ENCODE results near the gene BCL11A. TPM values are rescaled to one million over a fixed set of nuclear protein-coding genes. Genes with fewer than 3 reads are reported as not detected.

BCL11A gene
- total RNA-seq, 1 donor, result 11.2 TPM

GRCh38 chr2:60552851-60553494 is 481 bp downstream of the BCL11A start:
- Histone ChIP-seq H3K9me3 (ENCODE audit: low read depth, low read length) (no peaks in the 10 kb centered on the region), H3K4me1 (ENCODE audit: insufficient read depth, low read length) (peaks cover 67% of the 10 kb centered on the region), H3K4me3 (ENCODE audit: low read length) (peak overlapping the region; percentile 83), H3K27me3 (ENCODE audit: insufficient read depth, low read length) (peaks cover 19% of the 10 kb centered on the region)

GRCh38 chr2:60552078-60552850 is 1.2 kb downstream of the BCL11A start:
- peak overlapping the region; percentile 83 for H3K4me3 ChIP-seq (ENCODE audit: low read length)
- no peaks in the 10 kb centered on the region for H3K9me3 ChIP-seq (ENCODE audit: low read depth, low read length)
- H3K4me1 ChIP-seq (ENCODE audit: insufficient read depth, low read length), result peaks cover 68% of the 10 kb centered on the region
- peaks cover 16% of the 10 kb centered on the region for H3K27me3 ChIP-seq (ENCODE audit: insufficient read depth, low read length)

- Histone ChIP-seq H3K27me3 (ENCODE audit: insufficient read depth, low read length) (peaks cover 19% of the 10 kb centered on the region), H3K4me3 (ENCODE audit: low read length) (peak overlapping the region; percentile 83), H3K4me1 (ENCODE audit: insufficient read depth, low read length) (peaks cover 66% of the 10 kb centered on the region), H3K9me3 (ENCODE audit: low read depth, low read length) (no peaks in the 10 kb centered on the region)
Observed at GRCh38 chr2:60551240-60552077, 2.0 kb downstream of the BCL11A start.

DNA sequence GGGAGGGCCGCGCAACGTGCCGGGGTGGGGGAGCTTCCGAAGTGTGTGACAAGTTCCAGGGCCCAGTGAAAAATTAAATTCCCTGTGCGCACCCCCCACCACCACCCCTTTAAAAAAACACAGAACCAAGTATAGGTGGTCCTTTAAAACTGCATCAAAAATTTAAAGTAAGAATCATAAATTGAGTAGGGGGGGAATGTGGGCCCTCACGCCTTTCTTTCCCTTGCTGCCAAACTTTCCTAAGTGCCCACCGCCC is 2.5 kb downstream of the BCL11A start:
- peaks cover 19% of the 10 kb centered on the region for H3K27me3 ChIP-seq (ENCODE audit: insufficient read depth, low read length)

DNA sequence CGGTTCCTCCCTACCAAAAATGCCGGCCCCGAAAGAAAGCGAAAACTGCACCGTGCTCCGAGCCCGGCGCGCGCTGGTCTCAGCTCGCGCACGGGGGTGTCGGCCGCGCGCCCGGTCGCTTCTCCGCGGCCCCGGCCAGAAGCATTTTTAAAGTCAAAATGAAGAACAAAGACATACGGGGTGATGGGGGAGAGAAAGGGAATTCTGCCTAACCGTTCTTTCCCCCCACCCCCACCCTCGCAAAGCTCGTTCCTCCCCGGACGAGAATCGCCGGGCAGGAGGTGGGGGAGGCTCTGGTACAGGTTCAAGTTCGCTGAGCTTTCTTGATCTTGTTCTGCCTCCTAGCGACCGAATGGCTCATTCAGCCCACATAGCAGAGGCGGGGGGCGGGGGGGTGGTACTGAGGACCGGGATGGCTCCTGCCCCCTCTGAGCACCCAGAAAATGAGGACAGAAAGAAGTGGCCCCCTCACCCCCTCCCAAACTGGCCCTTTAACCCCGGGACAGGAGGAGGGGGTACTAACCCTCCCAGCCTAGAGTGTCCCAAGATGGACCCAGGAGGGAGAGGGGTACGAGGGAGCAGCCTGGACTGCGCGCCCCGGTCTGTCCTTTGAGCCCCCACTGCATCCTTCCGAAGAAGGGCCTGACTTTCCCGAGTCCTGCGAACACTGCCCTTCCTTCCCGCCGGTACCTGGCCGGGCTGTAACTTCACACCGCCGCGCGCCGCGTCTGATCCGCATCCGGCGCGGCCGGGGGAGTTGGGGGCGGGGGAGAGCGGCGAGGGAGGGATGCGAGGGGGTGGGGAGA is 3.1 kb downstream of the BCL11A start:
- Histone ChIP-seq H3K4me3 (ENCODE audit: low read length) (peak overlapping the region; percentile 79), H3K9me3 (ENCODE audit: low read depth, low read length) (no peaks in the 10 kb centered on the region), H3K4me1 (ENCODE audit: insufficient read depth, low read length) (peaks cover 64% of the 10 kb centered on the region), H3K27me3 (ENCODE audit: insufficient read depth, low read length) (peaks cover 21% of the 10 kb centered on the region)

More for the DNA sequence above, 2.5 kb downstream of the BCL11A start:
- Histone ChIP-seq H3K4me1 (ENCODE audit: insufficient read depth, low read length) (peaks cover 64% of the 10 kb centered on the region), H3K9me3 (ENCODE audit: low read depth, low read length) (no peaks in the 10 kb centered on the region), H3K4me3 (ENCODE audit: low read length) (peak overlapping the region; percentile 83)

GRCh38 chr2:60549928-60550177 is 3.6 kb downstream of the BCL11A start:
- H3K4me3 ChIP-seq (ENCODE audit: low read length), result peak overlapping the region; percentile 79
- H3K4me1 ChIP-seq (ENCODE audit: insufficient read depth, low read length), result peaks cover 66% of the 10 kb centered on the region
- no peaks in the 10 kb centered on the region for H3K9me3 ChIP-seq (ENCODE audit: low read depth, low read length)
- H3K27me3 ChIP-seq (ENCODE audit: insufficient read depth, low read length), result peaks cover 22% of the 10 kb centered on the region

DNA sequence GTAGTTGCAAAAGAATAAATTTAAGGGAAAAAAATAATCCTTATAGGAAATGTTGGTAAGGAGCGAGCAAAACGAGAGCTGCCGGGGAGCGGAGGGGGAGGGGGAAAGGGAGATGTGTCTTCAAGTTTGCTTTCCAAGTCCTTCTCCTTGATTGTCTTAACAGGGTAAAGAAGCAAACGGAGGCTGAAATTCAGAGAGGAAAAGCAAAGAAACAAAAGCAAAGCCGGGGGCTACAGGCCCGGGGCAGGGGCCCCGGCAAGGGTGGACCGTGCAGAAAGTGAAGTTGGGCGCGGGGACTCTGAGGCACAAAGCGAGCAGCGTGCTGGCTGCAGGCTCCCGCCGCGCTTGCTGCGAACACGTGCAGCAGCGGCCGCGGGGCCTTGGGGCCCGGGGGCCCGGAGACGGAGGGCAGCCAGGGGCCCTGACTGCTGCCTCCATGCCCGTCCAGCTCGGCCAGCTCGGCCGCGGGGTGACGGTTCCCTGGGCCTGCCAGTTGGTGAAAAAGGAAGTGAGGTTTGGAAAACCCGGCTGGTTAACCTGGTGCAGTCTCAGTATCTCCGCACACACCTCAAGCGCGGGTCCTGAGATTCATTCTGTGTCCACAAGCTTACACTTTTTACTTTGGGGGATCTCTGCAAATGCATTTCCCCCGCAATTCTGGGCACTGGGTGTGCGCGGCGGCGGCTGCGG is 4.1 kb downstream of the BCL11A start:
- Histone ChIP-seq H3K4me1 (ENCODE audit: insufficient read depth, low read length) (peaks cover 66% of the 10 kb centered on the region), H3K27me3 (ENCODE audit: insufficient read depth, low read length) (peaks cover 22% of the 10 kb centered on the region), H3K4me3 (ENCODE audit: low read length) (peak overlapping the region; percentile 79), H3K9me3 (ENCODE audit: low read depth, low read length) (no peaks in the 10 kb centered on the region)

DNA sequence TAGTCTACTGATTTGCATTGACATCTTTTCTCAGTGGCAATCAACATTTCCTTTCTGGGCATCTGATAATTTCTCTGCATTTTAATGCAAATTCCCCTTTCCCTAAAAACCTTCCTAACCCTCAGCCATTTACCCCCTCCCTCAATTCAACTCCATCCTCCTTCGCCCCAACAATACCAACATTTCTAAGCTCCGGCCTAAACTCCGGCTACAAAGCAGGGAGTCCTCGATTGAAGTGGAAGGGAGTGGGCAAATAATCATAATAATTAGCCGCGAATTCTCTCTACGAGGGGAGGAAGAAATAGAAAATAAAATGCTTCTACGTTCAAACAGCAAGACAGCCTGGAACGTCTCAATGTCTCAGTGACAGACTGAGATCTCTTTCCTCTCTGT is 4.6 kb downstream of the BCL11A start:
- H3K4me3 ChIP-seq (ENCODE audit: low read length), result peak overlapping the region; percentile 79
- peaks cover 70% of the 10 kb centered on the region for H3K4me1 ChIP-seq (ENCODE audit: insufficient read depth, low read length)
- H3K9me3 ChIP-seq (ENCODE audit: low read depth, low read length), result no peaks in the 10 kb centered on the region
- peaks cover 22% of the 10 kb centered on the region for H3K27me3 ChIP-seq (ENCODE audit: insufficient read depth, low read length)

- Histone ChIP-seq H3K4me3 (ENCODE audit: low read length) (no peak overlapping the region), H3K4me1 (ENCODE audit: insufficient read depth, low read length) (peaks cover 76% of the 10 kb centered on the region), H3K27me3 (ENCODE audit: insufficient read depth, low read length) (peaks cover 22% of the 10 kb centered on the region), H3K9me3 (ENCODE audit: low read depth, low read length) (no peaks in the 10 kb centered on the region)
Observed at GRCh38 chr2:60548311-60548710, 5.1 kb downstream of the BCL11A start.

- Histone ChIP-seq H3K4me3 (ENCODE audit: low read length) (no peak overlapping the region), H3K9me3 (ENCODE audit: low read depth, low read length) (no peaks in the 10 kb centered on the region), H3K4me1 (ENCODE audit: insufficient read depth, low read length) (peaks cover 79% of the 10 kb centered on the region), H3K27me3 (ENCODE audit: insufficient read depth, low read length) (peaks cover 22% of the 10 kb centered on the region)
Observed at GRCh38 chr2:60547841-60548240, 5.6 kb downstream of the BCL11A start.

DNA sequence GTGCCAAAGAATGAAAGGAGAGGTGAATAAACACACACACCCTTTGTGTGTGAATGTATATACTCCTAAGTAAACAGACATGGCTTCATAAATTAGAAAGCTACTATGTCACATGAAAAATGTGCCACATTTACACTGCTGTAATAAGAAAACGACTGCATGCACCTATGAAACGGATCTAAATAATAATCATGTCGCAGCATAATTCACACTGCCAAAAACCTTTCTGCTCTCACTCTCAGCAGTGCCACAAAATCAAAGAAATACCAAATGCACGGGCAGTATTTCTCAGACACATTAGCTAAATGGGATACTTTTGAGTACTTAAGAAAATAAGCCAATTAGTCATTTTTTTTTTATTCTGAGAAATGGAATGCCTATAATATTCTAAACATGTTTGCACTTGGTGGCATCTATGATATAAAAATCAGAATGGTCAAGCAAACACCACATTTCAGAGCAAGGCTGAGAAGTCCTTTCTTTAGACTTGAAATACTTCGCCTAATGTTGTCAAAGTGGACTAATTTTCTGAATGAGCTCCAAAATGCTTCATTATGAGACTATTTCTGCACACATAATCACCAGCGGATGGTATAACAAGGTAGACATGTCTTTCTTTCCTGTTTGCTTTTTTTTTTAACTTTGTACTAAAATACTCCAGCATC is 6.6 kb downstream of the BCL11A start:
- H3K4me1 ChIP-seq (ENCODE audit: insufficient read depth, low read length), result peaks cover 75% of the 10 kb centered on the region
- no peaks in the 10 kb centered on the region for H3K9me3 ChIP-seq (ENCODE audit: low read depth, low read length)
- peaks cover 22% of the 10 kb centered on the region for H3K27me3 ChIP-seq (ENCODE audit: insufficient read depth, low read length)

DNA sequence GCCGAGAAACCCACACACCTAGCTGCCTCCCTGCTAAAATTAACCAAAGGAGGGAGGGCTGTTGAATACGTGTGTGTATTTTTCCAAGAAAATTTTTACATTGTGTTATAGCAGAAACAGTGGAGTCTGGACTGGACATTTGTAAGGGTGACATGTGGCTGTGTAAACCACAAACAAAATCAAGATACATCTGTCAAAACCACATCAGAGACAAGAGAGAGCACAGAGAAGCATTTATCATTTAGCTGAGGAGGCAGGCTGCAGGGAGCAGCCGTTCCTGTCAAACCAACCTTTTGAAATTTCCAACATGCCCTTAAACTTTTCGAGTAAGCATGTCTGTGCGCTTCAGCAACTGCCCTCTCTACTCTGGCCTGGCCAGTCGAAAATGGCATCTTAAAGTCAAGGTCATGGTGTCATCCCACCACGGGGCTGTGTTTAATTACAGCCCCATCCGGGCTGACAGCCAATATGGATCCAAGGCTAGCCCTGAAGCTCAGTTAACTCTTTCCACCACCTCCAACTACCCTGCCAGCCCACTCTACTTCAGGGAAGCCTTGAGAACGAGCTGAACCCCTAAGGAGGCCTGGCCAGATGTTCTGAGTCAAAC is 8.4 kb downstream of the BCL11A start:
- Histone ChIP-seq H3K4me1 (ENCODE audit: insufficient read depth, low read length) (peaks cover 72% of the 10 kb centered on the region), H3K27me3 (ENCODE audit: insufficient read depth, low read length) (peaks cover 22% of the 10 kb centered on the region), H3K9me3 (ENCODE audit: low read depth, low read length) (no peaks in the 10 kb centered on the region), H3K4me3 (ENCODE audit: low read length) (no peak overlapping the region)

More for the DNA sequence above, 6.6 kb downstream of the BCL11A start:
- no peak overlapping the region for H3K4me3 ChIP-seq (ENCODE audit: low read length)

- Histone ChIP-seq H3K9me3 (ENCODE audit: low read depth, low read length) (no peaks in the 10 kb centered on the region), H3K27me3 (ENCODE audit: insufficient read depth, low read length) (peaks cover 19% of the 10 kb centered on the region), H3K4me1 (ENCODE audit: insufficient read depth, low read length) (peaks cover 67% of the 10 kb centered on the region), H3K4me3 (ENCODE audit: low read length) (no peak overlapping the region)
Observed at GRCh38 chr2:60544062-60544461, 9.4 kb downstream of the BCL11A start.

All from mononuclear cell (primary cell).